ENCODE data around the gene PDGFA.

The PDGFA gene

DNA sequence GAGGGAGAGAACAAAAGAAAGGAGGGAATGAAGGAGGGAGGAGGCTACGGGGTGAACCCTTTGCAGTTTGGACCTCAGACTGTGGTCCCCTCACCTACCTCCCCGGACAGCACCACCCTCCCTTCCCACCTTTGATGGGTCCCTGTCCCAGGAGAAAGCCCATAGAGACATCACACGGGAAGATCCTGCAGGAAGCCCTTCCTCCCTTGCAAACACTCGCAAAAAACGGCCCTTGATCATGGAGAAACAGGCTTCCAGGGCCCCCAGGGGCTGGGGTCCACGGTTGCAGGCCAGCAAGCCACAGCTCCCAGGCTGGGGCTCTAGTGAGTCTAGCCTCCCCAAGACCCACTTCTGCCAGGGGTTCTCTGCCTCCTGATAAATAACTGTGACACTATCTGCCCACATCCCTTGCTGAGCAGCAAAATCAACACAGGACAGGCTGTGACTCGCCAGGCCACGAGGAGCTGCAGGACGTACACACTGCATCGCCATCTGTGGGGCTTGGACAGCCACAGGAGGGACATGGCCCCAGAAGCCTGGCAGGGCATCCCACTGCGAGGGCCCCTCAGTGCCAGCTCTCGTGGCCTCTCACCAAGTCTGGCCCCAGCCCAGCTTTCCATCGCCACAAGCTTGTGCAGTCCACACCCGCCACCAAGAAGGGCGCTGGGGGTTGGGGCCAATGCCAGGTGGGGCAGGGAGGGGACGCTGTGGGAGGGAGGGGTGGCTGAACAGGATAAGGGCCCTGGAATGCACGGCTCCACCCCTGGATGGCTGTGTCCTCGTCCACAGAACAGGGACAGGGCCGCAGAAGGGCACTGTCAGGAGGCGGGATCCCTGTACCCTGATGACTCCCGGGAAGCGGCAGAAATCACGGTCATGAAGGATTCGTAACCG lies 34.2 kb downstream of the PDGFA start:
- DNase-seq, result no peak

DNA sequence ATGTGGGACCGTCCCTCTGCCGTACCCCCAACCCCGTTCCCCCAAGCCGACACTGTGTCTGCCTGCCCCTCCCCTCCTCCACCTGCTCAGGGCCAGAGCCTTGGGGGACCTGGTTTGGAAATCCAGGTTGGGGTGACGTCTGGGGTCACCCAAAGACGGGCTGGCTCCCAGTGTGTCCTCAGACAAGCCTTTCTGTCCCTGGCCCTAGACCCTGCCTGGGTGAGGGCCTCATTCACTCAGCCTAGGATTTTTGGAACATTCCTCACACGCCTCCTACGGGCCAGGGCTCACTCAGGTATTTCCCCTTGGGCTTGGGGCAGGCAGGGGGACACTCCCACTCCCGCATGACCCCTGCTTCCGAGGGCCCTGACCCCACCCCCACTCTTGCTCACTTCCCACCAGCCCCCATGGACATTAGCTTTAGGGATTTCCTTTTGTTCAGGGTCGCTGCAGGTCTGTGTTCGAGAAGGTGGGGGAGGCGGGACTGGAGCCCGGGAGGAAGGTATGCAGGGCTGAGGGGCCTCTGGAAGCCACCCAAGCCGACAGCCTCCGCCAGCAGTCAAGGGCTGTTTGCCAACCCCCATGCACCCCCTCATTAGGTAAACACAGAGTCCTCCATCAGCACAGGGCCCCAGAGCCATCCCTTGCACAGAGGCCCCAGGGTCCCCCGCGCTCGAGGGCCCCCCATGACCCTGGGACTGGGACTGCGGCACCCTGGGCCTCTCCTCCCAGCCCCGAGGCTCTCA lies 35.1 kb downstream of the PDGFA start:
- DNase-seq, result no peak

- no peak for DNase-seq
Observed at GRCh38 chr7:483656-484355, 35.8 kb downstream of the PDGFA start.

- no peak for DNase-seq
Observed at GRCh38 chr7:482521-483083, 37.0 kb downstream of the PDGFA start.

- no peak for DNase-seq
Observed at GRCh38 chr7:481219-481930, 38.3 kb downstream of the PDGFA start.

- no peak for DNase-seq
Observed at GRCh38 chr7:480531-481218, 39.0 kb downstream of the PDGFA start.

DNA sequence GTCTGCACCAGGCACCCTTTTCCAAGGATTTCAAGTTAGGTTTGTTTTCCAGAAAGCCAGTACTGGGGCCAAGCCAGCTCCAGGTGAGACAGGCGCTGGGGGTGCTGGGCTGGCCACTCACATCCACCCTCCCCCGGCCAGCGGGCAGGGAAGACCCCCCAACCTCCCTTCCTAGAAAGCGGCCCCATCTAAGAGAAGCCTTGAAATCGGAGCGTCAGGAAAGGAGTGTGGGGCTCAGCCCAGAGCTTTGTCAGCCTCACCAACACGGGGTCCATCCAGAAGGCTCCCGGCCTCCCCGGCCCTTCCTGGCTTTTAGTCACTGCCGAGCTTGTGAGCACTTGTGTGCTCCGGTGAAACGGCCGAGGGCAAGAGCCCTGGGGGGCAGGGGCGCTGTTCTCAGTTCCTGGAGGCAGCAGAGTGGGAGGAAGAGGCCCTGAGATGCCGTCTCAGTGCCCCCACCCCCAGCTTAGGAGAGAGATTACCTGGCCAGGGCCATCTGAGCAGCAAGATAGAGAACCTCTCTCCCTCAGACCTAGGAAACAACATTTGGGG lies 39.6 kb downstream of the PDGFA start:
- DNase-seq, result no peak

- no peak for DNase-seq
Observed at GRCh38 chr7:479115-479947, 40.3 kb downstream of the PDGFA start.

DNA sequence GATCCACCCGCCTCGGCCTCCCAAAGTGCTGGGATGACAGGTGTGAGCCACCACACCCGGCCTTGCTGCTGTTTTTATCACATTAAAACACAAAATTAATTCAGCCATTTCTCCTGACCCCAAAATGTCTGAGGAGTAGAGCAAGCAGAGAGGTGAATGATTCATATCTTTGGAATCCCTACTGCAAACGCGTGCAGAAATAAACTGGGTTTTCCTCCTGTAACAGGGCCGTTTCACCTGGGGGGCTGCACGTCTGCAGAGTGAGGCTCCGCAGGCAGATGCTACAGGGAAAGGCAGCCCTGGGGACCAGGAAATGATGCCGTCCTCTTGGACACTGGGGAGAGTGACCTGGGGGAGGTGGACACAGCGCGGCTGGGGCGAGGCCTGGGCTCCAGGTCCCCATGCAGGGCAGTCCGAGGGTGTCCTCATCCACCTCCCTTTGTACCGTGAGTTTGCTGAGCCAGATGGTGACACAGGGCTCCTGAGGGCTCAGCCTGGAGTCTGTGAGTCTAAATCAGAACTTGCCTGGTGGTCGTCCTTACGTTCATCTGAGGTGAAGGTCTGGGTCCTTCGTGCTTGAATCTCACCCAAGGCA lies 41.9 kb downstream of the PDGFA start:
- no peak for DNase-seq

- DNase-seq, result no peak
Observed at GRCh38 chr7:476736-477360, 42.8 kb downstream of the PDGFA start.

DNA sequence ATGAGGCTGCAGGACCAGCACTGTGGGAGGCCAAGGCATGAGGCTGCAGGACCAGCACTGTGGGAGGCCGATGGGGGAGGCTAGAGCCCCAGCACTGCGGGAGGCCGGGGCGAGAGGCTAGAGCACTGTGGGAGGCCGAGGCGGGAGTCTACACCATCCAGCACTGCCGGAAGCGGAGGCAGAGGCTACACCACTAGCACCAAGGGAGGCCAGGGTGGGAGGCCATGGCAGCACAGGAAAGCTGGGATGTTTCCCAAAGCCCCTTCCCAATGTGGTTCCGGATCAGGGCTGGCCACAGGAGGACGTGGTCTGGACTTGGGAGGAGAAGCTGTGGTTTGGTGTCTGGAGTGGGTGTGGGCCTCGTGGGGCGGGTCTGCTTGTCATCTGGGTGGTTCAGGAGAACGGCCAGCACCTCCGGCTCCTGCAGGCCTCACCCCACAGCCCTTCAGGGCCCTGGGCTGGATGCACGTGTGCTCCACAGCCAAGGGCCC lies 43.6 kb downstream of the PDGFA start:
- DNase-seq, result no peak

DNA sequence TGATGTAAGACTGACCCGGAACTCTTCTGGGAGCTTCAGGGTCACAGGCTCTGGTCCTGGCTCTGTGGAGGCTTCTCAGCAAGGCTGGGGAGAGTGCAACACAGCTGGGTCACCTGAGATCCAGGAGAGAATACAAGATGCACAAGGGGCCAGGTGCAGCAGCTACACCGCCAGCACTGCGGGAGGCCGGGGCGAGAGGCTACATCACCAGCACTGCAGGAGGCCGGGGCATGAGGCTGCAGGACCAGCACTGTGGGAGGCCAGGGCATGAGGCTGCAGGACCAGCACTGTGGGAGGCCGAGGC lies 44.3 kb downstream of the PDGFA start:
- no peak for DNase-seq

DNA sequence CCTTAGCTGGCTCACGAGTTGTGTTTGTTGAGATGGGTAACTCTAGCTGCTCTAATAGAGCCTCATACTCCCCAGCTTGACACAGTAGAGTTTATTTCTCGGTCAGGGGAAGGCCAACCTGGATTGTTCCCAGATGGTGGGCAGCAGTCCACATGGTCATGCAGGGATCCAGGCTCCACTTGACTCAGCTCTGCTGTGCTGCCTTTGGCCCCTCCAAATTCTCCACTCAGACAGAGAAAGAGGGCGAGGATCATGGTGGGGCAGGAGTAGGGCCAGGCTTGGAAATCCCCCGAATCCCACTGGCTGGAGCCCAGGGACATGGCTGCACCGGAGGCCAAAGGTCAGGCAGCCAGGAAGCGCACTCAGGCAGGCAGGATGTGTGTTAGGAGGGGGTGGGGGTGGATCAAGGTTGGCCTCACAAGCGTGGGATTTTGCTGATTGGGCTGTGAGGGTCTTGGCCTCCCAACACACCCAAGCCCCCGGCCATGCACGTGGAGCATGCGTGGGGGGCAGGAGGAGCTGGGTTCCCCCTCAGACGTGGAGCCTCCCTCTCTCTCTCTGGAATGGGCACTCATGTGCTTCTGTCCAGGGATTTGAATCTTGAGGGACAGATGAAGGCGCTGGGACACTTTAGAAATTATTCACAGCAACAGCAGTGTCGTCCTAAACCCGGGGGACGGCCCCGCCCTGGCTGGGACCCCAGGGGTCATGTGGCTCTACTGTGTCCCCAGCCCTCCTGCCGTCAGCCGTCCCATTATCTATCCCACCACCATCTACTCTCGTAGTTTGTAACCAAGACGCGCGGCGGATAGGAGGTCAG lies 44.8 kb downstream of the PDGFA start:
- no peak for DNase-seq

DNA sequence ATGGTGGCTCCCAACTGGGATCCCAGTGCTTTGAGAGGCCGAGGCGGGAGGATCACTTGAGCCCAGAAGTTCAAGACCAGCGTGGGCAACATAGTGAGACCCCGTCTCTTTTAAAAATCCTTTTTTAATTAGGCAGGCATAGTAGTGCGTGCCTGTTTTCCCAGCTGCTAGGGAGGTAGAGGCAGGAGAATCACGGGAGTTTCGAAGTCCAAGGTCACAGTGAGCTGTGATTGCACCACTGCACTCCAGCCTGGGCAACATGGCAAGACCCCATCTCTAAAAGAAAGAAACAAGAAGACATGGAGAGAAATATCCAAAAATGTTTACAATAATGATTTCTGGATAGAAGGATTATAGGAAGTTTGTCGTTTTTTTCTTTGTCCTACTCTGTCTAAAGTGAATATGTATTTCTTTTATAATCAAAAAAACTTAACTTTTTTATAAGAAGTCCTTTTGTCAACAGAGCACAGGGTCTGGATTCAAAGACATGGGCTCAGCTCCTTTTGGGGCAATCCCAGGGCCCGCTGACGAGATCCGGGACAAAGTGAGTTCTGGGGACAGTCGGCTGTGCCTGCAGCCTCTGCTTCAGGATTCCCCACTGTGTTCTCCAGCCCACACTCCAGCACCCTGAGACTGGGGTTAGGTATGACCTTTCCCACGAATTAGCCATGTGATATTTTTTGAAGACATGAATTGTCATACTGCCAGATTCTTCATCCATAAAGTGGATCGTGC lies 45.6 kb downstream of the PDGFA start:
- no peak for DNase-seq

GRCh38 chr7:473211-473734 lies 46.4 kb downstream of the PDGFA start:
- DNase-seq, result no peak

- DNase-seq, result no peak
Observed at GRCh38 chr7:472640-472957, 47.0 kb downstream of the PDGFA start.

DNA sequence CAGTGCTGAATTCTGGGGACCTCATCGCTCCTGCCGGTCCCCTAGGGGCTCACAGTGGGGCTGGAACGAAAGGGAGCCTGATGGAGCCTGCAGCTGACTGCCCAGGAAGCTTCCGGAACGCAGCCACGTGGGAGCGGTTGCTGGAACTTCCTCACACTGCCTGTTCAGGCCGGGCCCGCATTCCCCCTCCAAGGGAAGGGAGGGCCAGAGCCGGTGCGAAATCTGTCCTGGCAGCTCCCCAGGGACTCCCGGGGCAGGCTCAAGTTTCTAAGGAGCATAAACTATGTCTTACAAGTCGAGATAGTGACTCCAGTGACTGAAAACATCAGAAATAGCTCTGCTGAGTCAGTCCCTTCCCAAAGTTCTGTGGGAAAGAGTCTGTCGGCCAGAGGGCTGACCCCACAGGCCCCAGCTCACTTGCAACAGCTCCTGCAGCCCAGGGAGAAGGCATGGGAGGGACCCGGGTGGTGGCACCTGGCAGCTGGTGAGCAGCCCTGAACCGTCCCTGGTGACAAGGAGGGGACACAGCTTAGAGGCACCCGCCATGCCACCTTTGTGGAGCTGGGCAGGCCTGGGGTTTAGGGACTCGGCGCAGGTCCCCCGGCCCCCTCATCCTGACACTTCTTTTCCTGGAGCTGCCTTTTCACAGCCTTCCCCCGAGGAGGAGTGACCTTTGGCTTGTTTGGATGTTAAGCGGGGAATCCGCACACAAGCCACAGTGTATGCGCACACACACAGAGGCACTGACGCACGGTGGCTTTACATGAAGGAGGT lies 47.6 kb downstream of the PDGFA start:
- no peak for DNase-seq

All from suppressor macrophage treated with lipopolysaccharide for 4 hours (primary cell).